Neural progenitor cell (in vitro differentiated cells): ENCODE measurements around the gene KLHL26. TPM values are rescaled to one million over a fixed set of nuclear protein-coding genes. Genes with fewer than 3 reads are reported as not detected.

ENCODE experiments used
- DNase-seq: peaks from one replicate; pipeline ENCODE4 v3.0.0-alpha.2; 2016; ENCODE audit warnings: low spot score
- H2AFZ ChIP-seq: fragments of 200-600 bp; sonication (generic); replicated peaks from 2 replicates; pipeline ENCODE4 v1.6.1; 2016; ENCODE audit warnings: antibody characterized with exemption
- H3F3A ChIP-seq: fragments of 200-600 bp; sonication (generic); 2 replicates; pipeline ENCODE4 v1.6.1; 2016; ENCODE audit warnings: antibody characterized with exemption, low read depth
- H3K27ac ChIP-seq: fragments of 200-600 bp; sonication (generic); 2 replicates; pipeline ENCODE4 v1.5.1; 2016; ENCODE audit warnings: mild to moderate bottlenecking
- H3K27me3 ChIP-seq: fragments of 200-600 bp; sonication (generic); 2 replicates; pipeline ENCODE4 v1.6.1; 2016; ENCODE audit warnings: mild to moderate bottlenecking, moderate library complexity
- H3K36me3 ChIP-seq: fragments of 200-600 bp; sonication (generic); 2 replicates; pipeline ENCODE4 v1.5.1; 2016
- H3K4me1 ChIP-seq: fragments of 200-600 bp; sonication (generic); 2 replicates; pipeline ENCODE4 v1.6.1; 2016; ENCODE audit warnings: mixed run types
- H3K4me2 ChIP-seq: fragments of 200-600 bp; sonication (generic); 2 replicates; pipeline ENCODE4 v1.6.1; 2016
- H3K4me3 ChIP-seq: fragments of 200-600 bp; sonication (generic); 2 replicates; pipeline ENCODE4 v1.5.1; 2016
- H3K79me2 ChIP-seq: fragments of 200-600 bp; sonication (generic); 2 replicates; pipeline ENCODE4 v1.6.1; 2016; ENCODE audit warnings: low read depth
- H3K9ac ChIP-seq: fragments of 200-600 bp; sonication (generic); 2 replicates; pipeline ENCODE4 v1.6.1; 2016
- H3K9me3 ChIP-seq: fragments of 200-600 bp; sonication (generic); 2 replicates; pipeline ENCODE4 v1.5.1; 2016; ENCODE audit warnings: low read depth
- H4K20me1 ChIP-seq: fragments of 200-600 bp; sonication (generic); 2 replicates; pipeline ENCODE4 v1.6.1; 2016; ENCODE audit warnings: low read depth
- H3K27ac Mint-ChIP-seq: 3 replicates; pipeline ENCODE4 v1.8.0; 2021; ENCODE audit warnings: mixed read lengths
- H3K27me3 Mint-ChIP-seq: 2 replicates; pipeline ENCODE4 v1.8.0; 2022; ENCODE audit warnings: low read depth, mild to moderate bottlenecking, inconsistent platforms, moderate library complexity, mixed read lengths; ENCODE audit not compliant: insufficient read depth
- H3K36me3 Mint-ChIP-seq: 3 replicates; pipeline ENCODE4 v1.8.0; 2021; ENCODE audit warnings: mixed read lengths
- H3K4me1 Mint-ChIP-seq: 3 replicates; pipeline ENCODE4 v1.8.0; 2021; ENCODE audit warnings: mixed read lengths
- H3K4me3 Mint-ChIP-seq: 3 replicates; pipeline ENCODE4 v1.8.0; 2021; ENCODE audit warnings: mild to moderate bottlenecking, moderate library complexity, mixed read lengths
- H3K9me3 Mint-ChIP-seq: 3 replicates; pipeline ENCODE4 v1.8.0; 2020; ENCODE audit warnings: mixed read lengths
- EZH2 ChIP-seq: fragments of 200-600 bp; sonication (generic); IDR thresholded peaks from 2 replicates; pipeline ENCODE4 v1.6.1; 2017; ENCODE audit warnings: antibody characterized with exemption, mild to moderate bottlenecking, moderate library complexity
- EZH2phosphoT487 ChIP-seq: fragments of 200-600 bp; sonication (generic); IDR thresholded peaks from 2 replicates; pipeline ENCODE4 v1.6.1; 2017; ENCODE audit warnings: antibody characterized with exemption
- total RNA-seq: library from RNA; depleted of rRNA; stranded (reverse); fragments of >200 nt; gene quantifications from 2 replicates; pipeline ENCODE4 v1.2.3, GENCODE V29; 2015; ENCODE audit warnings: low replicate concordance
- TF ChIP-seq, protein P1 (sequence below): fragments of 200-600 bp; sonication (generic); IDR thresholded peaks from 2 replicates; pipeline ENCODE4 v1.5.1; 2017; ENCODE audit warnings: antibody characterized with exemption, mild to moderate bottlenecking

The KLHL26 gene
- total RNA-seq, 1 donor from 2014 or later: 5.8 TPM

- Histone ChIP-seq H3K4me1 (no peaks in the 10 kb centered on the region), H3K4me2 (no peak overlapping the region), H3K79me2 (no peaks in the 10 kb centered on the region), H3K4me3 (no peak overlapping the region), H2AFZ (no peak overlapping the region), H3K9ac (no peak overlapping the region), H3F3A (no peaks in the 10 kb centered on the region), H3K9me3 (no peaks in the 10 kb centered on the region), H3K36me3 (no peaks in the 10 kb centered on the region), H3K27me3 (no peaks in the 10 kb centered on the region), H3K27ac (no peak overlapping the region), H4K20me1 (peaks cover 47% of the 10 kb centered on the region)
- Mint-ChIP-seq H3K4me3 (no peak overlapping the region), H3K36me3 (peaks cover 3% of the 10 kb centered on the region), H3K9me3 (no peaks in the 10 kb centered on the region), H3K27ac (no peak overlapping the region), H3K27me3 (peaks cover 4% of the 10 kb centered on the region), H3K4me1 (peaks cover 27% of the 10 kb centered on the region)
- TF ChIP-seq EZH2: no peak
- no peak for TF ChIP-seq EZH2phosphoT487
- TF ChIP-seq, protein P1, sequence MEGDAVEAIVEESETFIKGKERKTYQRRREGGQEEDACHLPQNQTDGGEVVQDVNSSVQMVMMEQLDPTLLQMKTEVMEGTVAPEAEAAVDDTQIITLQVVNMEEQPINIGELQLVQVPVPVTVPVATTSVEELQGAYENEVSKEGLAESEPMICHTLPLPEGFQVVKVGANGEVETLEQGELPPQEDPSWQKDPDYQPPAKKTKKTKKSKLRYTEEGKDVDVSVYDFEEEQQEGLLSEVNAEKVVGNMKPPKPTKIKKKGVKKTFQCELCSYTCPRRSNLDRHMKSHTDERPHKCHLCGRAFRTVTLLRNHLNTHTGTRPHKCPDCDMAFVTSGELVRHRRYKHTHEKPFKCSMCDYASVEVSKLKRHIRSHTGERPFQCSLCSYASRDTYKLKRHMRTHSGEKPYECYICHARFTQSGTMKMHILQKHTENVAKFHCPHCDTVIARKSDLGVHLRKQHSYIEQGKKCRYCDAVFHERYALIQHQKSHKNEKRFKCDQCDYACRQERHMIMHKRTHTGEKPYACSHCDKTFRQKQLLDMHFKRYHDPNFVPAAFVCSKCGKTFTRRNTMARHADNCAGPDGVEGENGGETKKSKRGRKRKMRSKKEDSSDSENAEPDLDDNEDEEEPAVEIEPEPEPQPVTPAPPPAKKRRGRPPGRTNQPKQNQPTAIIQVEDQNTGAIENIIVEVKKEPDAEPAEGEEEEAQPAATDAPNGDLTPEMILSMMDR: no peak
- no peak for DNase-seq
Observed at GRCh38 chr19:18713550-18714117, 76.8 kb downstream of the KLHL26 start.

DNA sequence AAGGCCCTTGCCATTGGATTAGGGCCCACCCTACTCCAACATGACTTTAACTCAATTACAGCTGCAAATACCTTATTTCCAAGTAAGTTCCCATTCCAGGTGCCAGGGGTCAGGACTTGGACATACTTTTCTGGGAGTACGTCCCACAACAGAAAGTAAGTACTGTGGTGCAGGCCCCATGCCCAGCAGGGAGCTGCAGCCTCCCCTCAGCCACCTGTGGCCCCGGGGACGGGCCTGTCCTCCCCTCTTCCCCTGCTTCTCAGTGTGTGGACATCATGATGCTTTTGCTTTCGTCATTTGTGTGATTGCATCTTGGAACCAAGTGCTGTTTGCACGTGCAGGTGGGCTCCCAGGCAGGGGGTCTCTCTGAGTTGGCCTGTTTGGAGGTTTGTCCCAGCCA lies 78.6 kb downstream of the KLHL26 start:
- Mint-ChIP-seq H3K36me3 (peaks cover 3% of the 10 kb centered on the region), H3K27ac (no peak overlapping the region), H3K4me3 (no peak overlapping the region), H3K27me3 (peaks cover 4% of the 10 kb centered on the region), H3K9me3 (no peaks in the 10 kb centered on the region), H3K4me1 (peaks cover 30% of the 10 kb centered on the region)
- H3K27me3 ChIP-seq: no peaks in the 10 kb centered on the region
- H3K27ac ChIP-seq: no peak overlapping the region
- H3K4me1 ChIP-seq: no peaks in the 10 kb centered on the region
- no peaks in the 10 kb centered on the region for H3K79me2 ChIP-seq
- no peak overlapping the region for H3K4me3 ChIP-seq
- DNase-seq: no peak
- H3K36me3 ChIP-seq: no peaks in the 10 kb centered on the region
- no peak overlapping the region for H2AFZ ChIP-seq
- no peaks in the 10 kb centered on the region for H3F3A ChIP-seq
- H3K9me3 ChIP-seq: no peaks in the 10 kb centered on the region
- TF ChIP-seq EZH2 (no peak), EZH2phosphoT487 (no peak)
- TF ChIP-seq, protein P1: no peak
- H3K9ac ChIP-seq: no peak overlapping the region
- H3K4me2 ChIP-seq: no peak overlapping the region
- peaks cover 38% of the 10 kb centered on the region for H4K20me1 ChIP-seq

- H3K27me3 Mint-ChIP-seq: peaks cover 4% of the 10 kb centered on the region
- H3K4me3 Mint-ChIP-seq: no peak overlapping the region
- no peak for DNase-seq
- Histone ChIP-seq H3F3A (no peaks in the 10 kb centered on the region), H3K4me2 (no peak overlapping the region), H3K36me3 (no peaks in the 10 kb centered on the region), H4K20me1 (peaks cover 33% of the 10 kb centered on the region), H2AFZ (no peak overlapping the region), H3K4me3 (no peak overlapping the region), H3K9ac (no peak overlapping the region), H3K27ac (no peak overlapping the region), H3K9me3 (no peaks in the 10 kb centered on the region), H3K79me2 (no peaks in the 10 kb centered on the region), H3K27me3 (no peaks in the 10 kb centered on the region), H3K4me1 (no peaks in the 10 kb centered on the region)
- no peaks in the 10 kb centered on the region for H3K9me3 Mint-ChIP-seq
- TF ChIP-seq EZH2 (no peak), EZH2phosphoT487 (no peak)
- TF ChIP-seq, protein P1: no peak
- peak overlapping the region; percentile 47 for H3K27ac Mint-ChIP-seq
- H3K36me3 Mint-ChIP-seq: peaks cover 3% of the 10 kb centered on the region
- H3K4me1 Mint-ChIP-seq: peaks cover 30% of the 10 kb centered on the region
Observed at GRCh38 chr19:18716857-18717256, 80.0 kb downstream of the KLHL26 start.
